GM06990 (cell line): ENCODE measurements around the gene SCAPER.

Source experiments
- DNase-seq: peaks from one replicate; pipeline ENCODE4 v3.0.0-alpha.2; 2011; ENCODE audit not compliant: insufficient read length; ENCODE audit errors: extremely low read depth
- H3K27me3 ChIP-seq: replicated peaks from 2 replicates; pipeline ENCODE4 v1.6.0; 2011; ENCODE audit warnings: low read length; ENCODE audit not compliant: control insufficient read depth, insufficient read depth
- H3K36me3 ChIP-seq: 2 replicates; pipeline ENCODE4 v1.5.1; 2011; ENCODE audit warnings: low read length; ENCODE audit not compliant: control insufficient read depth, insufficient read depth
- H3K4me3 ChIP-seq: replicated peaks from 2 replicates; pipeline ENCODE4 v1.5.1; 2011; ENCODE audit warnings: low read depth, mild to moderate bottlenecking, control low read depth, low read length
- TF ChIP-seq, protein P1 (sequence below): IDR thresholded peaks from 2 replicates; pipeline ENCODE4 v1.5.1; 2011; ENCODE audit warnings: low read length, control low read depth, mild to moderate bottlenecking, inconsistent platforms; ENCODE audit not compliant: insufficient read depth, poor library complexity, severe bottlenecking

SCAPER gene

DNA sequence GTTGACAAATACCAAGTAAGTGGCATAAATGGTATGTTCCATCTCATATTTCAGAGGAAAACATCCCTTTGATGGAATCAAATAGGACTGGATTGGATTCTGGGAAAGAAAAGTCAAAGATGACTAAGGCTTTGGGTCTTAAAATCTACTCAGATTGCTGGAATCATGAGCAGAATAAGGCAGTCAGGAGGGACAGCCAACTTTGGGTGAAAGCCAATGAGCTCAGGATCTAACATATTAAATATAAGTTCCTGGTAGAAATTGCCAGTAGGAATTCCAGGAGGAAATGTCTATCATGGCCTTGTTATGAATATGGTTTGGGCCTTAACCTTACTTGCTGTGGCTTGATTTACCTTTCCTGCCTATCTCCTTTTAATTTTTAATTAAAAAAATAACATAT lies 513.3 kb downstream of the SCAPER start:
- H3K4me3 ChIP-seq = no peak overlapping the region
- no peak for DNase-seq
- H3K36me3 ChIP-seq = no peaks in the 10 kb centered on the region; the same call in 1 of the 2 replicates
- H3K27me3 ChIP-seq = no peaks in the 10 kb centered on the region
- TF ChIP-seq, protein P1, sequence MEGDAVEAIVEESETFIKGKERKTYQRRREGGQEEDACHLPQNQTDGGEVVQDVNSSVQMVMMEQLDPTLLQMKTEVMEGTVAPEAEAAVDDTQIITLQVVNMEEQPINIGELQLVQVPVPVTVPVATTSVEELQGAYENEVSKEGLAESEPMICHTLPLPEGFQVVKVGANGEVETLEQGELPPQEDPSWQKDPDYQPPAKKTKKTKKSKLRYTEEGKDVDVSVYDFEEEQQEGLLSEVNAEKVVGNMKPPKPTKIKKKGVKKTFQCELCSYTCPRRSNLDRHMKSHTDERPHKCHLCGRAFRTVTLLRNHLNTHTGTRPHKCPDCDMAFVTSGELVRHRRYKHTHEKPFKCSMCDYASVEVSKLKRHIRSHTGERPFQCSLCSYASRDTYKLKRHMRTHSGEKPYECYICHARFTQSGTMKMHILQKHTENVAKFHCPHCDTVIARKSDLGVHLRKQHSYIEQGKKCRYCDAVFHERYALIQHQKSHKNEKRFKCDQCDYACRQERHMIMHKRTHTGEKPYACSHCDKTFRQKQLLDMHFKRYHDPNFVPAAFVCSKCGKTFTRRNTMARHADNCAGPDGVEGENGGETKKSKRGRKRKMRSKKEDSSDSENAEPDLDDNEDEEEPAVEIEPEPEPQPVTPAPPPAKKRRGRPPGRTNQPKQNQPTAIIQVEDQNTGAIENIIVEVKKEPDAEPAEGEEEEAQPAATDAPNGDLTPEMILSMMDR = no peak

DNA sequence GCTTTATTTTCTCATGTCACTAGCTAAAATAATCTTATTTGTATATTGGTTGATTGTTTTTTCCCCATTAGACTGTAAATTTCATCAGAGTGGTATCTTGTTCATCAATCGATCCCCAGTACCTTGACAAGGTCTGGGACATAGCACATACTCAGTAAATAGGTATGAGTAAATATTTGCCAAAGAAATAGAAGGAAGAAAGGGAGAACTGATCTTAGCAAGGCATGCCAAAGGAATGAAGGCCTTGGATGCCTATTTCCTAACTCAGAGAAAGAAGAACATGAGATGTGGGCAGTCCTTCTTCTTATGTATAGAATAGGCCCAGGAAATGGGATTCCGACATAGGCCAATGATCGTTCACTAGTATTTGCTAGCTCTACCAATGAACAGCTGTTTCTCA lies 513.8 kb downstream of the SCAPER start:
- Histone ChIP-seq H3K36me3 (no peaks in the 10 kb centered on the region; the same call in 1 of the 2 replicates), H3K4me3 (no peak overlapping the region), H3K27me3 (no peaks in the 10 kb centered on the region)
- TF ChIP-seq, protein P1 = no peak
- no peak for DNase-seq

DNA sequence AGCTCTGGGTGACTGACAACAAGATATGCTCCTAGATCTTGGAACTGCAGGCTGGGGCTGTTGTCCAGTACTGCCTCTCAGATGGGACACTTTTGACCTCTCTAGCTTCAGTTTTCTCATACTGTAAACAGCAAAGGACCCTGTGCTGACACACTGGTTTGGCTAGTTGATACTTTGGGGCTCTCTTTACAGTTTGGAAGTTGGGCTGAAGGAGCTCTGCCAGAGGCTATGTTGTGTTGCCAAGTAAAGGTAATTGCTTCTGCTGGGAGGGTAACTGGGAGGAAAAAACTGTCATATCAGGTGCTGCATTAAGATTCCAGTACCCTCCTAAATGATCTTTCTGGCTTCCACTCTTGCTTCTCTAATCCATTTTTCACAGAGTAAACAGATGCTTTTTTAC lies 514.6 kb downstream of the SCAPER start:
- DNase-seq = no peak
- TF ChIP-seq, protein P1 = no peak
- Histone ChIP-seq H3K36me3 (no peaks in the 10 kb centered on the region; the same call in 1 of the 2 replicates), H3K4me3 (no peak overlapping the region), H3K27me3 (no peaks in the 10 kb centered on the region)

DNA sequence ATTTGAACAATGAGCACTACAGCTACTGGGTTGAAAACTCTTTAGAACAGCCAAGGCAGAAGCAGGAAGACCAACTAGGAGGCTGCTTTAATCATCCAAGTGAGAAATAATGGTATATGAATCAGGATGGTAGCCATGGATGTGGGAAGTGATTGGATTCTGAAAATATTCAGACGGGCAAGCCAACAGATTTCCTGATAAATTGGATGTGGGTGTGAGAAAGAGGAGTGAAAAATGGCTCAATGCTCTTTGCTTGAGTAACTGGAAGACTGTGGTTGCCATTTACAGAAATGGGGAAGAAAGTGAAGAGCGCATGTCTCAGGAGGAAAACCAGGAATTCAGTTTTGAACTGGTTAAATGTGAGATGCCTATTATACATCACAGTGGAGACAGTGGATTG lies 518.2 kb downstream of the SCAPER start:
- Histone ChIP-seq H3K36me3 (no peaks in the 10 kb centered on the region), H3K27me3 (no peaks in the 10 kb centered on the region), H3K4me3 (no peak overlapping the region)
- TF ChIP-seq, protein P1 = no peak
- no peak for DNase-seq

DNA sequence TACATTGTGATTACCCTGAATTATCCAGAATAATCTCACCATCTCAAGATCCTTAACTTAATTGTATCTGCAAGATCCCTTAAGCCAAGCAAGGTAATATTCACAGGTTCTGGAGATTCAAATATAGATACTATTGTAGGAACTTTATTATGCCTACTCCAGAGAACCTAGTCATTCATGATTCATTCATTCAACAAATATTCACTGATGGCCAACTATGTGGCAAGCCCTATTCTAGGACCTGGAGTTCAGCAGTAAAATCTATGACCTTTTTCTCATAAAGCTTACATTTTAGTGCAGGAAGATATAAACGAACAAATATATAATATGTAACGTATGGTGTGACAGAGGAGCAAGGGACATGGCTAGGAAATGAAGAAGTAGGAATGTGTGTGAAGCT lies 519.0 kb downstream of the SCAPER start:
- H3K36me3 ChIP-seq = no peaks in the 10 kb centered on the region
- TF ChIP-seq, protein P1 = no peak
- no peaks in the 10 kb centered on the region for H3K27me3 ChIP-seq
- no peak overlapping the region for H3K4me3 ChIP-seq
- DNase-seq = no peak

DNA sequence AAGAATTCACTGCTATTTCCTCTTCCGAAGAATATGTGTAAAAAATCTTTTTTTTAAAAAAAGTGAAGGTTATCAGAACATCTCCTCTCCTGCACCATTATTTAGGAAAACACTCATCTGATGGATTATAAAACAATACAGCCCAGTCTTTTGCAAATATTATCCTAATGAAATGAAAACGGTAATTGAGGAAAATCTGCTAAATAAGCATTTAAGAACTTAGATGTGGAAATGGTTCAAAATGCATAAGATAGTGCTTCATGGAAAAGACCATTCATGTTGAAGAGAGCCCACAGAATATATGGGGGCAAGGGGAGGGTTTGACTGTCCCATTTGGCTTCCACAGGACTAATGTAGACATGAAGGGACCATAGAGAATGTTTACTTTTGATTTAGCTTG lies 520.7 kb downstream of the SCAPER start:
- no peak overlapping the region for H3K4me3 ChIP-seq
- H3K36me3 ChIP-seq = no peaks in the 10 kb centered on the region
- H3K27me3 ChIP-seq = no peaks in the 10 kb centered on the region
- DNase-seq = no peak
- TF ChIP-seq, protein P1 = no peak
